Stimulated activated CD8-positive, alpha-beta memory T cell treated with anti-CD3 and anti-CD28 coated beads, Interleukin-2, amount 100 ng/mL, for 1 hour (primary cell): ENCODE data around the gene SCP2D1.

Source experiments
- DNase-seq, 2 donors: peaks; one replicate each; pipeline ENCODE4 v3.0.0-alpha.2; 2020; ENCODE audit warnings: low read depth in 2 of 2

SCP2D1 gene

GRCh38 chr20:18815194-18815942, 1.8 kb downstream of the SCP2D1 start:
- DNase-seq, result no peak

GRCh38 chr20:18822832-18823231, 9.2 kb downstream of the SCP2D1 start:
- DNase-seq, result no peak

GRCh38 chr20:18831830-18832499, 18.4 kb downstream of the SCP2D1 start:
- DNase-seq, result no peak

GRCh38 chr20:18832546-18833200, 19.1 kb downstream of the SCP2D1 start:
- no peak for DNase-seq

GRCh38 chr20:18835466-18836256, 22.1 kb downstream of the SCP2D1 start:
- DNase-seq, result no peak

GRCh38 chr20:18837718-18838117, 24.1 kb downstream of the SCP2D1 start:
- DNase-seq, result no peak

GRCh38 chr20:18839507-18840247, 26.1 kb downstream of the SCP2D1 start:
- no peak for DNase-seq

GRCh38 chr20:18840248-18840645, 26.7 kb downstream of the SCP2D1 start:
- no peak for DNase-seq

- no peak for DNase-seq
Observed at GRCh38 chr20:18845017-18845416, 31.4 kb downstream of the SCP2D1 start.

- DNase-seq, result no peak
Observed at GRCh38 chr20:18847226-18847755, 33.7 kb downstream of the SCP2D1 start.

- no peak for DNase-seq
Observed at GRCh38 chr20:18849131-18849530, 35.5 kb downstream of the SCP2D1 start.

- no peak for DNase-seq
Observed at GRCh38 chr20:18851629-18852028, 38.0 kb downstream of the SCP2D1 start.

GRCh38 chr20:18852318-18852717, 38.7 kb downstream of the SCP2D1 start:
- no peak for DNase-seq

GRCh38 chr20:18853216-18853615, 39.6 kb downstream of the SCP2D1 start:
- DNase-seq, result no peak

GRCh38 chr20:18853946-18854646, 40.5 kb downstream of the SCP2D1 start:
- no peak for DNase-seq

GRCh38 chr20:18855882-18856281, 42.3 kb downstream of the SCP2D1 start:
- no peak for DNase-seq

- no peak for DNase-seq
Observed at GRCh38 chr20:18856873-18857272, 43.3 kb downstream of the SCP2D1 start.

- no peak for DNase-seq
Observed at GRCh38 chr20:18857640-18858039, 44.1 kb downstream of the SCP2D1 start.

- no peak for DNase-seq
Observed at GRCh38 chr20:18858816-18859215, 45.2 kb downstream of the SCP2D1 start.
